OCI-LY1 (cell line): ENCODE measurements around the gene PRUNE2.

Experiments used
- H2AFZ ChIP-seq: fragments of 200-600 bp; sonication (generic), shearing (Covaris generic); 2 replicates; pipeline ENCODE4 v1.6.0; 2014; ENCODE audit warnings: antibody characterized with exemption, mild to moderate bottlenecking, low read length
- H3F3A ChIP-seq: fragments of 200-600 bp; sonication (generic), shearing (Covaris generic); 2 replicates; pipeline ENCODE4 v1.6.0; 2014; ENCODE audit warnings: mild to moderate bottlenecking, antibody characterized with exemption, low read length, moderate library complexity; ENCODE audit not compliant: insufficient read depth
- H3K27ac ChIP-seq: fragments of 200-600 bp; sonication (generic); 2 replicates; pipeline ENCODE4 v1.5.1; 2014; ENCODE audit warnings: low read length, mixed run types, mild to moderate bottlenecking, low read depth; ENCODE audit not compliant: poor library complexity, severe bottlenecking
- H3K27me3 ChIP-seq: fragments of 200-600 bp; sonication (generic); 2 replicates; pipeline ENCODE4 v1.6.0; 2014; ENCODE audit warnings: antibody characterized with exemption, mild to moderate bottlenecking, low read length, moderate library complexity; ENCODE audit not compliant: insufficient read depth
- H3K36me3 ChIP-seq: fragments of 200-600 bp; sonication (generic); 2 replicates; pipeline ENCODE4 v1.6.1; 2014; ENCODE audit warnings: mild to moderate bottlenecking, antibody characterized with exemption, low read length, moderate library complexity, mixed read lengths; ENCODE audit not compliant: insufficient read depth
- H3K4me1 ChIP-seq: fragments of 200-600 bp; sonication (generic); 2 replicates; pipeline ENCODE4 v1.5.1; 2014; ENCODE audit warnings: mild to moderate bottlenecking, low read length, moderate library complexity; ENCODE audit not compliant: insufficient read depth, severe bottlenecking
- H3K4me2 ChIP-seq: fragments of 200-600 bp; sonication (generic), shearing (Covaris generic); 2 replicates; pipeline ENCODE4 v1.6.1; 2014; ENCODE audit warnings: low read length
- H3K4me3 ChIP-seq: fragments of 200-600 bp; sonication (generic); 2 replicates; pipeline ENCODE4 v1.5.1; 2014; ENCODE audit warnings: low read length, low read depth, mild to moderate bottlenecking, mixed read lengths; ENCODE audit not compliant: poor library complexity, severe bottlenecking
- H3K79me2 ChIP-seq: fragments of 200-600 bp; shearing (Covaris generic); 2 replicates; pipeline ENCODE4 v1.6.1; 2016; ENCODE audit warnings: mixed run types, low read length, mixed read lengths; ENCODE audit not compliant: insufficient read depth
- H3K9ac ChIP-seq: fragments of 200-600 bp; sonication (generic), shearing (Covaris generic); 2 replicates; pipeline ENCODE4 v1.6.1; 2014; ENCODE audit warnings: mild to moderate bottlenecking, low read length, mixed read lengths
- H3K9me2 ChIP-seq: fragments of 200-600 bp; sonication (generic), shearing (Covaris generic); 2 replicates; pipeline ENCODE4 v1.6.1; 2014; ENCODE audit warnings: low read depth, mild to moderate bottlenecking, low read length, mixed read lengths
- H3K9me3 ChIP-seq: fragments of 200-600 bp; shearing (Covaris generic); 2 replicates; pipeline ENCODE4 v1.6.1; 2014; ENCODE audit warnings: low read length, mixed read lengths
- H4K20me1 ChIP-seq: fragments of 200-600 bp; sonication (generic), shearing (Covaris generic); 2 replicates; pipeline ENCODE4 v1.6.0; 2016; ENCODE audit warnings: mild to moderate bottlenecking, low read length; ENCODE audit not compliant: insufficient read depth
- CTCF ChIP-seq: fragments of 200-600 bp; sonication (generic), shearing (Covaris generic); IDR thresholded peaks from 2 replicates; pipeline ENCODE4 v1.5.1; 2017; ENCODE audit warnings: mild to moderate bottlenecking, antibody characterized with exemption, low read length, moderate library complexity, mixed read lengths
- EZH2 ChIP-seq: fragments of 200-600 bp; sonication (generic), shearing (Covaris generic); IDR thresholded peaks from 2 replicates; pipeline ENCODE4 v1.8.0; 2017; ENCODE audit warnings: borderline replicate concordance, mixed run types, mild to moderate bottlenecking, antibody characterized with exemption, low read length, moderate library complexity, mixed read lengths

PRUNE2 gene

DNA sequence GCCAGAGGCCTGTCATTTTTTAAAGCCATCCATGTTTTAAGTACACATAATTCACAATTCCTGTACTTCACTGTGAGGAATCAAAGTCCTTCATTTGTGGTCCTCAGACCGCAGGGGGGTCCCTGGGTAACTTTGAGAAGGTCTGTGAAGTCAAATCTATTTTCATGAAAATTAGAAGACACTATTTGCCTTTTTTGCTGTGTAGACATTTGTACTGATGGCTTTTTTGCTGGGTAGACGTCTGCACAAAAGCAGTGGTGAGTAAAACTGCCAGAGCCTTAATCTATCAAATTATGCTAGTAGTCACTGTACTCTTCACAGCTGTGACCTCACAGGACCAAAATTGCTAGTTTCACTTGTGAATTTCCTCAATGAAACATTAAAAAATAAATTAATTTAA is 25.7 kb downstream of the PRUNE2 start:
- no peaks in the 10 kb centered on the region for H3K79me2 ChIP-seq
- H3K4me3 ChIP-seq = no peak overlapping the region
- H3K9me3 ChIP-seq = no peaks in the 10 kb centered on the region
- no peaks in the 10 kb centered on the region for H3F3A ChIP-seq
- H3K27me3 ChIP-seq = no peaks in the 10 kb centered on the region
- no peak overlapping the region for H3K4me2 ChIP-seq
- no peaks in the 10 kb centered on the region for H4K20me1 ChIP-seq
- TF ChIP-seq EZH2 (no peak), CTCF (no peak)
- H3K27ac ChIP-seq = no peak overlapping the region
- no peaks in the 10 kb centered on the region for H3K4me1 ChIP-seq
- no peaks in the 10 kb centered on the region for H3K36me3 ChIP-seq
- no peak overlapping the region for H2AFZ ChIP-seq
- no peaks in the 10 kb centered on the region for H3K9me2 ChIP-seq
- H3K9ac ChIP-seq = no peak overlapping the region

GRCh38 chr9:76878933-76879332 is 27.0 kb downstream of the PRUNE2 start:
- H3K9me3 ChIP-seq = no peaks in the 10 kb centered on the region
- H3F3A ChIP-seq = no peaks in the 10 kb centered on the region
- no peak for TF ChIP-seq CTCF
- no peak for TF ChIP-seq EZH2
- H2AFZ ChIP-seq = no peak overlapping the region
- H3K4me1 ChIP-seq = no peaks in the 10 kb centered on the region
- H3K79me2 ChIP-seq = no peaks in the 10 kb centered on the region
- no peaks in the 10 kb centered on the region for H3K27me3 ChIP-seq
- no peak overlapping the region for H3K9ac ChIP-seq
- no peak overlapping the region for H3K4me3 ChIP-seq
- no peak overlapping the region for H3K27ac ChIP-seq
- no peaks in the 10 kb centered on the region for H3K9me2 ChIP-seq
- no peaks in the 10 kb centered on the region for H4K20me1 ChIP-seq
- H3K4me2 ChIP-seq = no peak overlapping the region
- H3K36me3 ChIP-seq = no peaks in the 10 kb centered on the region

DNA sequence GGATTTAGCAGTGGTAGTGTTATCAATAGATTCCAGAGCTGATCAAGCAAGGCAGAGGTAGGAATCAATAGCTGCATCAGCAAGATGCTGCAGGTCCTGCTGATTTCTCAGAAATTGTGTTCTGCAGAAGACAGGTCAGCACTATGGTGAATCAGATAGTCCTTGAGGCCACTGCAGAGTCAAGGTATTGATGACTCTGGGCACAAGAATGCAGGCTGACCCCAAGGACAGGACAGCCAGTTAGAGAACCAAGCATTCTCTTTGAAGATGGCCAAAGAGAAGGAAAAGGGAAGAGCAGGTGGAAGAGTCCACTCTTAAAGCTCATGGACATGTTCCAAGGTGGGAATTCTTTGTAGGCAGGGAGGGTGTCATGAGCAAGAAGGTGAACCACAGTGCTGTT is 28.0 kb downstream of the PRUNE2 start:
- no peak overlapping the region for H3K4me2 ChIP-seq
- no peaks in the 10 kb centered on the region for H3K27me3 ChIP-seq
- H3K9me3 ChIP-seq = no peaks in the 10 kb centered on the region
- H4K20me1 ChIP-seq = no peaks in the 10 kb centered on the region
- H3K79me2 ChIP-seq = no peaks in the 10 kb centered on the region
- H3K4me1 ChIP-seq = no peaks in the 10 kb centered on the region
- H3K27ac ChIP-seq = no peak overlapping the region
- no peaks in the 10 kb centered on the region for H3K9me2 ChIP-seq
- H3F3A ChIP-seq = no peaks in the 10 kb centered on the region
- no peak for TF ChIP-seq EZH2
- no peak for TF ChIP-seq CTCF
- H3K36me3 ChIP-seq = no peaks in the 10 kb centered on the region
- no peak overlapping the region for H2AFZ ChIP-seq
- H3K4me3 ChIP-seq = no peak overlapping the region
- no peak overlapping the region for H3K9ac ChIP-seq
